Endothelial cell (in vitro differentiated cells): ENCODE results near the gene MYO18B. TPM values are rescaled to one million over a fixed set of nuclear protein-coding genes. Genes with fewer than 3 reads are reported as not detected.

Source experiments
- DNase-seq: peaks from one replicate; pipeline ENCODE4 v3.0.0; 2021; ENCODE audit warnings: low spot score
- H3K27ac Mint-ChIP-seq: one replicate; pipeline ENCODE4 v1.8.0; 2021; ENCODE audit warnings: mixed read lengths, inconsistent platforms; ENCODE audit not compliant: unreplicated experiment
- H3K27me3 Mint-ChIP-seq: one replicate; pipeline ENCODE4 v1.8.0; 2021; ENCODE audit warnings: mild to moderate bottlenecking, moderate library complexity, mixed read lengths, inconsistent platforms; ENCODE audit not compliant: unreplicated experiment
- H3K36me3 Mint-ChIP-seq: one replicate; pipeline ENCODE4 v1.8.0; 2021; ENCODE audit warnings: mild to moderate bottlenecking, low read depth, mixed read lengths, inconsistent platforms; ENCODE audit not compliant: unreplicated experiment
- H3K4me1 Mint-ChIP-seq: one replicate; pipeline ENCODE4 v1.8.0; 2021; ENCODE audit warnings: mild to moderate bottlenecking, mixed read lengths, inconsistent platforms; ENCODE audit not compliant: unreplicated experiment
- H3K4me3 Mint-ChIP-seq: one replicate; pipeline ENCODE4 v1.8.0; 2021; ENCODE audit warnings: mild to moderate bottlenecking, mixed read lengths, inconsistent platforms; ENCODE audit not compliant: unreplicated experiment
- H3K9me3 Mint-ChIP-seq: one replicate; pipeline ENCODE4 v1.8.0; 2021; ENCODE audit warnings: mixed read lengths, inconsistent platforms; ENCODE audit not compliant: unreplicated experiment
- total RNA-seq: library from RNA; stranded (reverse); fragmentation: NEBNext Ultra II Directional; extraction: Animal tissue kit (Norgen Biotek cat#: 25700); gene quantifications from one replicate; pipeline ENCODE4 v1.2.1, GENCODE V29; 2021; ENCODE audit not compliant: unreplicated experiment
- TF ChIP-seq, protein P1 (sequence below): fragments of 200-600 bp; sonication (generic); IDR thresholded peaks from one replicate; pipeline ENCODE4 v1.5.0; 2021; ENCODE audit warnings: antibody characterized with exemption; ENCODE audit not compliant: unreplicated experiment

MYO18B gene
- total RNA-seq, 1 donor from 2014 or later: not detected

GRCh38 chr22:26068571-26068970 is 326.6 kb downstream of the MYO18B start:
- Mint-ChIP-seq H3K36me3 (no peaks in the 10 kb centered on the region), H3K4me1 (peaks cover 35% of the 10 kb centered on the region), H3K4me3 (no peak overlapping the region), H3K27me3 (no peaks in the 10 kb centered on the region), H3K9me3 (no peaks in the 10 kb centered on the region), H3K27ac (no peak overlapping the region)
- DNase-seq: no peak
- TF ChIP-seq, protein P1, sequence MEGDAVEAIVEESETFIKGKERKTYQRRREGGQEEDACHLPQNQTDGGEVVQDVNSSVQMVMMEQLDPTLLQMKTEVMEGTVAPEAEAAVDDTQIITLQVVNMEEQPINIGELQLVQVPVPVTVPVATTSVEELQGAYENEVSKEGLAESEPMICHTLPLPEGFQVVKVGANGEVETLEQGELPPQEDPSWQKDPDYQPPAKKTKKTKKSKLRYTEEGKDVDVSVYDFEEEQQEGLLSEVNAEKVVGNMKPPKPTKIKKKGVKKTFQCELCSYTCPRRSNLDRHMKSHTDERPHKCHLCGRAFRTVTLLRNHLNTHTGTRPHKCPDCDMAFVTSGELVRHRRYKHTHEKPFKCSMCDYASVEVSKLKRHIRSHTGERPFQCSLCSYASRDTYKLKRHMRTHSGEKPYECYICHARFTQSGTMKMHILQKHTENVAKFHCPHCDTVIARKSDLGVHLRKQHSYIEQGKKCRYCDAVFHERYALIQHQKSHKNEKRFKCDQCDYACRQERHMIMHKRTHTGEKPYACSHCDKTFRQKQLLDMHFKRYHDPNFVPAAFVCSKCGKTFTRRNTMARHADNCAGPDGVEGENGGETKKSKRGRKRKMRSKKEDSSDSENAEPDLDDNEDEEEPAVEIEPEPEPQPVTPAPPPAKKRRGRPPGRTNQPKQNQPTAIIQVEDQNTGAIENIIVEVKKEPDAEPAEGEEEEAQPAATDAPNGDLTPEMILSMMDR: no peak

GRCh38 chr22:26072621-26073020 is 330.6 kb downstream of the MYO18B start:
- Mint-ChIP-seq H3K4me1 (peaks cover 18% of the 10 kb centered on the region), H3K4me3 (no peak overlapping the region), H3K27me3 (no peaks in the 10 kb centered on the region), H3K36me3 (no peaks in the 10 kb centered on the region), H3K27ac (no peak overlapping the region), H3K9me3 (no peaks in the 10 kb centered on the region)
- DNase-seq: no peak
- TF ChIP-seq, protein P1: no peak

DNA sequence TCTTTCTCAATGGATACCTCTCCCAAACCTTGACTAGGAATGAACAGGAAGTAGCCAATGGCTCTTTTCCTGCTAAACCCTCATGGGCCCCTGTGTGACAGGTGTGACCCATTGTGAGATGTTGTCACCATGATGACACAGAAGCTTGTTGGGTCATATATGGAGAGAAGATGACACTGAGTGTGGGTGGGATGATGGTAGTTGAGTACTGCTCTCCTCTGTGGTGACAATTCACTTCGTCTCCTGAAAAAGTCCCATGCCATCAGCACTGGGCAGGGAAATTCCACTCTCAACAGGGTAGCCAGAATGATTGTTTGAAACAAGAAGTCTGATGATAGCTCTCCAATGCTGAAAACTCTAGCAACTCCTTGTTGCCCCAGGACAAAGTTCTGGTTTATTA is 333.3 kb downstream of the MYO18B start:
- H3K4me3 Mint-ChIP-seq: no peak overlapping the region
- no peaks in the 10 kb centered on the region for H3K4me1 Mint-ChIP-seq
- no peaks in the 10 kb centered on the region for H3K9me3 Mint-ChIP-seq
- no peaks in the 10 kb centered on the region for H3K36me3 Mint-ChIP-seq
- DNase-seq: no peak
- peaks cover 2% of the 10 kb centered on the region for H3K27me3 Mint-ChIP-seq
- no peak overlapping the region for H3K27ac Mint-ChIP-seq
- TF ChIP-seq, protein P1: no peak

- Mint-ChIP-seq H3K27ac (no peak overlapping the region), H3K4me3 (no peak overlapping the region), H3K27me3 (peaks cover 2% of the 10 kb centered on the region), H3K4me1 (no peaks in the 10 kb centered on the region), H3K36me3 (no peaks in the 10 kb centered on the region), H3K9me3 (no peaks in the 10 kb centered on the region)
- no peak for DNase-seq
- TF ChIP-seq, protein P1: no peak
These were observed 337.0 kb downstream of the MYO18B start for GRCh38 chr22:26079009-26079408.

Other genes with a start within 250 kb of the MYO18B start
- 7.1 TPM for gene GRK3, start 177.5 kb upstream of the MYO18B start, total RNA-seq